Hematopoietic multipotent progenitor cell treated with erythropoietin and hydrocortisone succinate and interleukin-3 and kit ligand, for 8 days (in vitro differentiated cells): ENCODE results near the gene INCA1.
A peak's percentile ranks its signal among the peaks of the same experiment; 100 is the strongest.

Source experiments
- DNase-seq: peaks from one replicate; pipeline ENCODE4 v3.0.0-alpha.2; 2015

INCA1 gene

DNA sequence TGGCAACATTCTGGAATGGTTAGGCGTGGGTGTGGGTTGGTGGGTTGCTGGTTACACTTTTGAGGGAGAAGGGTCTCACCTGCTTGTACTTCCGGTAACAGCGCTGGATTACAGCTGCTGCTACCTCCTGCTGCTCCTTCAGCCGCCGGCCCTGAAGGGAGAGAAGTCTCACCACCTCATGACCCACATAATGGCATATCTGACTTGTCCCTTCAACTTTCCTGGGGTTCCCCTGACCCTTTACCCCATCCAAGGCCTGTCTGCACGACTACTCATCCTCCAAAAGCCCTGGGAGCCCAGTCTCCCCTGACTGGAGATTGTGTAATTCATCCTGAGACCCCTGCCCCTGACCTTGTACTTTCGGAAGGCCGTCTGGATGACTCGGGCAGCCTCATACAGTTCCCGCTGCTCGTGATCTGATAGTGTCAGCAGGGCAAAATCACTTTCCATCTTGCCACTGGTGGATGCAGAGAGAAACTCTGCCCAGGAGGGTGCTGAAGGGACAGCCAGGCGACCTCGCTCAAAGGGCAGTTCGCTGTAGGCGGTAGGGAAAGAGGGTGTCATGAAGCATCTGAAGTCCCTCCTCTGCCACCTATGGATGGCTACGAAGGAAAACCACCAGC, 27.7 kb downstream of the INCA1 start:
- DNase-seq, result no peak

DNA sequence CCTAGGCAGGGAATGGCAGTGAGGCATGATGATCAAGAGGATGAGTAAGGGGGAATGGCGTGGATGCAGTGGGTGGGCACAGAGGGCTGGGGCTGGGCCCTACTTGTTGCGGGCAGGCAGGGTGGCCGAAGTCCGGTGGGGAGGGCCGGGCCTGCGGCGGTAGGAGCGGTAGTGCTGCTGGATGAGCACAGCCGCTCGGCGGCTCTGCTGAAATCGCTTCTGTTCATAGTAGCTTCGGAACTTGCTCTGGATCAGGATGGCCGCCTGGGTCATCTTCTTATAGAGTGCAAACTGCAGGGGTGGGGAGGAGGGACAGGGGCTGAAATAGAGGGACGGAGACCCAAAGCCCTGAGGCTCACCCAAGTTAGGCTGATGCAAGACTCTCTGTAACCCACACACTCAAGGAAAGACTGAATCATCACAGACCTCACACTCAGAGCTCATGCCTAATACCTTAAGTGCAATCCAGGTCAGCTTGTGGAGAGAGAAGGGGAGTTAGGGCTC, 28.2 kb downstream of the INCA1 start:
- peak; percentile 41 for DNase-seq

DNA sequence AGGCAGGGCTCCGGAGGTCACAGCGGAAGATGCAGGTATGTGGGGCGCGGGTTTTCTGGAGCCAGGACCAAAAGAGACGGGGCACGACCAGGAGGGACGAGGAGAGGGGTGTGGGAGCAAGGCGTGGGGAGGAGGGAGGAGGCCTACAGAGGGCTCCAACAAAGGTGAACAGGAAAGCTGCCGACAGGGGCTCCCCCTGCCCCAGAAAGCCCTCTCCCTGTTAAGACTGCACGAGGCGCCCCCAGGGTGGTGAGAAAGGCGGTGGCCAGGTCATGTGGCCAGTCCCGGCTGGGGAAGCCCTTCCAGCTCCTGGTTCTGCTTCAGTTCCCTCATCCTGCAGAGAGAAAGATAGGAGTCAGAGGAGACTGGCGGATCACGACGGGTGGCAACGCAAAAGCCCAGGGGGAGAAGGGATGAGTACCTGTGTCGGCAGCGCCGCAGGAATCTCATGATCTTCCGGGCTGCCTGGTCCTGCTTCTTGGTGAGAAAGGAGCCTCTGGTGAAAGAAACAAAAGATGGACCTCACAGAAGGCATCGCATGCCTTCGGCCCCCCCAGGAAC, 28.8 kb downstream of the INCA1 start:
- DNase-seq, result no peak

DNA sequence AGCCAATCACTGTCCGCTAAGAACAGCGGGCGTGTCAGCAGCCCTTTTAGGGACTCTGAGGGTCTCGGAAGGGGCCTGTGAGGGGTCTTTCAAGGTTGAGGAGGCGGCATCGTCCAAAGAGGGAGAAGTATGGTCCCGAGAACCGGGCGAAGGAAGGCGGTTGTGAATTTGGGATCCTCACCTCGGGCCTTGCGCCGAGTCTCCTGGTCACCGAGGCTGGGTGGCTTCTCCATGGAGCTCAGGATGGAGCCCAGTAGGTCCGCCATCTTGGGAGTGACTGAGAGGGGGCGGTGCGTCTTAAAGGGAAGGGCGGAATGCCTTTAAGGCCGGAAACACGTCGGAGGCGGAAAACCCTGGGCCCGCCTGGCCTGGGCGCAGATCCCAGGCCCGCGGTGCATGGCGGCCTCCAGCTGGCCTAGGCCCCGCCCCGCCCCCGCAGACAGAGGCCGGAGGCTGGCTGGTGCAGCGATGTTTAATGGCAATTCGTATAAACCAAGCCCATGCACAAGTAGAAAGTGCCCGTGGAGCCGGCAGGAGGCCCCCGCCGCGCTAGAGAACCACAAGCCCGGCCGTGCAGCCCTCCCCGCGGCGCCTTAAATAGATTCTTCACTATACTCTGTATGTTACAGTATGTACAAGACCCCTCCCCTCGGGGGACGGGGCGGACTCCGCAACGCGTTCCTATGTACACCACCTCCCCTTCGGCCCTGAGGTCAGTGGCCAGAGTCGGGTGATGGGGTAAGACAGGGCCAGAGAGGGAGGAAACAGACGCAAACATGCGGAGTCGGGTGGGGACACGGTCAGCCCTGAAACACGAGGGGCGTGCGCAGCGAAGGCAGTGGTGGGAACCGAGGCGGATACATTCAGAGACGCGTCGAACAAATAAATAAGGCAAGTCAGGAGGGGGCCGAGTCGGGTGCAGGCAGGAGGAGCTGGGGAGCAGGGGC, 29.5 kb downstream of the INCA1 start, which contains the start of gene SPAG7:
Gene SPAG7, minus strand, starts transcription at position 279 of the 947 bp plus-strand sequence. Its CDS starts 13 bp downstream, at position 266.
- DNase-seq, result peak; percentile 96

DNA sequence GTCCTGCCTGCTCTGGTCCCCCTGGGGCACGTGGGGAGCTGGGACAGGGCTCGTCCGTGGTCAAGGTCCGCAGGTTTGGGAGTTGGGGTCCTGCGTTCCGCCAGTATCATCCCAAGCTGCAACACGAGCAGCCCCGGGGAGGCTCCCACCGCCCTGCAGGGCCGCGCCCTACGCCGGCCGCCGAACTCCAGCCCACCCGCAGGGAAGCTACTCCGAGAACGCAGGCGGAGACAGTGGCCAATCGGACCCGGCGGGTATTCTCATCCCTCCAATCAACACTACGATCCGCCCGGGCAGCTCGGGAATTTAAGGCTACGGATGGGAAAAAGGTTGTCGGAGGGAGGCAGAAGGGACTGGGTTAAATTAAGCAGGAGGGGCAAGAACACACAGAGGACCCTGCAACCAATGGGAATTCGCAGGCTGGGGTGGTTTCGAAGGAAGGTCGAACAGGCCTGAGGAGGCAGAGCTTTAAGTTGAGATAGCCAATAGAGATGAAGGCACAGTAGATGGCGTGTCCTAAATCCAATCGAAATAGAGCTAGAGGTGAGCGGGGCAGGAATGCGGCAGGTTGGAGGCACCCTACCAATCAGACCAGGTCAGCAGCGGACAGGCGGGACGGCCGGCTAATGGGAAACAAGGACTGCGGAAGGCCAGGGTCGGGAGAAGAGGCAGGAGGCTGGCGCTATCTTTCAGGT, 30.3 kb downstream of the INCA1 start:
- peak; percentile 100 for DNase-seq

DNA sequence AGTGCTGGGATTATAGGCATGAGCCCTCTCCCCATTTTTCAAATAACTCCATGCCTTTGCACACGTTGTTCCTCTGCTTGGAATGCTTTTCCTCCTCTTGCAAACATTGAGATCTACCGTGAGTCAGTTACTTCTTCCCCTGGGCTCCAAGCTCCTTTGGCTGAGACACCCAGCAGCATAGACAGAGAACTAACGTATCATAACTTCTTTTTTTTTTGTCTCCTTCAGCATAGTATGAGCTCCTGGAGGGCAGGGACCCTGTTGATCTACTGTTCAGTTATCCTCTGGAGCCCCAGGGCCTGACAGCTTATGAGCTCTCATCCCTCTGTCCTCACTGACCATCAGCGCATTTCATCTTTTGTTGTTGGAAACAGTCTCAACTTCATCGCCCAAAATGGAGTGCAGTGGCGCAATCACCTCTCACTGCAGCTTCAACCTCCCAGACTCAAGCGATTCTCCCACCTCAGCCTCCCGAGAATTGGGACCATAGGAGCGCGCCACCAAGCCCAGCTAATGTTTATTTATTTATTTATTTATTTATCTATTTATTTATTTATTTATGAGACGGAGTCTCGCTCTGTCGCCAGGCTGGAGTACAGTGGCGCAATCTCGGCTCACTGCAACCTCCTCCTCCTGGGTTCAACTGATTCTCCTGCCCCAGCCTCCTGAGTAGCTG, 31.9 kb downstream of the INCA1 start:
- no peak for DNase-seq

DNA sequence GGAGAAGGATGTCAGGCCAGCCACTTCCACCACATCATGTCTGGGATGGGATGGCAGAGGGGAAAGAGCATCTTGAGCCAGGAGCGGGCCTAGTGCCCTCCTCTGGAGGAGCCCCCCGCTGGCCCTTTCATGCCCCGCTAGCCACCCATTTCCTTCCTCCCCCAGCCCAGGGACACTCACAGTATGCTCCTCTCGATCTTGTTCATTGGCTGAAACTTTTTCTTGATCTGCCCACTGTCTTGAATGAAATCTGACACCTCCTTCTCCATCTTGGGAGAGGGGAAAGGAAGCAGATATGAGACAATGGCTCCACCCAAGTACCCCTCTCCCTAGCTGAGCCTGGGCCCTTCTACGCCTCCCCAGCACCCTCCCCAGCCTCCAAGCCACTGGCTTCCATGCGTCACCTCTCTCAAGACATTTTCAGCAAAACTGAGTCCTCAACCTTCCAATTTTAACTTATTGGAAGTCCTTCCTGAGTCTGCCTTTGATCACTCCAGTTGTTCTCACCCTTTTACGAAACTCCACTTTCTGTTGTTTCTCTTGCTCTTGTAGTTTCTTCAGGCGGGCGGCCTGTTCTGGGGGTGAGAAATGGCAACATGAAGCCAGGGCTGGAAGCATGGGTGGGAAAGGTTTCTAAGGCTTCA, 36.9 kb downstream of the INCA1 start:
- no peak for DNase-seq

DNA sequence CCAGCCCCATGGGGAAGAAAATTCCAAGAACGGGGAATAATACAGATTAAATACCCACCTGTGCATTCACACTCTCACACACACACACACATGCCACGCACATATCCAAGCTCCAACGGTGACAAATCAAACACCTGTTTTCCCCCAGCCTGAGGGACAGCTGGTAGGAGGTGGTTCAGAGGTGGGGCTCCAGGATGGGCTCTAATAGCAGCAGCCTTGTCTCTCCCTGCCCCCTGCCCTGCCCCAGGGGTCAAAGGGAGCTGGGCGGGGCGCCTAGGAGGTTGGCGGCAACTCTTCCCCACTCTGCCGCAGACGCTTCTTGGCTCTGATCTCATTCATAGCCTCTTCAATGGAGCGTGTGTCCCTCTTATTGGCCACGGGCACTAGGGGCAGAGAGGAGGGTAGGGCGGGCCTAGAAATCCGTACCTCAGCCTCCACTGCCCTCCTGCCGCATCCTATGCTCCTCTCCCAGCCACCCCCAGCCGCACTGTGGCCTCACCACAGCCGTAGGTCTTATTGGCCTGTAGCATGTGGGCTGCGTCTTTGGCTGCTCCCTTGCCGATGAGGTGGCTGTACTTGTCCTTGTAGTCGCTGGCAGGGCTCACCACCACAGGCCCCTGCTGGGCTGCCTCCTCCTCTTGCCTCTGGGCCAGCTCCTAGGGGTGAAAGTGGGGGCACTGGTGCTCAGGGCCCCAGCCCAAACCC, 37.9 kb downstream of the INCA1 start:
- no peak for DNase-seq

DNA sequence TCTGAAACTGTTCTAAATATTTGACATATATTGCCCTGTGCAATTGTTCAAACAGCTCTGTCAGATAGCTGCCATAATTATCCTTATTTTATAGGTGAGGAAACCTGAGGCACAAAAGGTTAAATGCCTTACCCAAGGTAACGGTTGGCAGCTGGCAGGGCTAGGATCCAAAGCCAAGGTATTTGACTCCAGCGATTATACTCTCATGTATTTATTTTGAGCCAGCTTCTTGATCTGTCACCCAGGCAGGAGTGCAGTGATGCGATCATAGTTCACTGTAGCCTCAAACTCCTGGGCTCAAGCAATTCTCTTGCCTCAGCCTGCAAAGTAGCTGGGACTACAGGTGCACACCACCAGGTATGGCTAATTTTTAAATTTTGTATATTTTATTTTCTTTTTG, 39.2 kb downstream of the INCA1 start:
- DNase-seq, result no peak

DNA sequence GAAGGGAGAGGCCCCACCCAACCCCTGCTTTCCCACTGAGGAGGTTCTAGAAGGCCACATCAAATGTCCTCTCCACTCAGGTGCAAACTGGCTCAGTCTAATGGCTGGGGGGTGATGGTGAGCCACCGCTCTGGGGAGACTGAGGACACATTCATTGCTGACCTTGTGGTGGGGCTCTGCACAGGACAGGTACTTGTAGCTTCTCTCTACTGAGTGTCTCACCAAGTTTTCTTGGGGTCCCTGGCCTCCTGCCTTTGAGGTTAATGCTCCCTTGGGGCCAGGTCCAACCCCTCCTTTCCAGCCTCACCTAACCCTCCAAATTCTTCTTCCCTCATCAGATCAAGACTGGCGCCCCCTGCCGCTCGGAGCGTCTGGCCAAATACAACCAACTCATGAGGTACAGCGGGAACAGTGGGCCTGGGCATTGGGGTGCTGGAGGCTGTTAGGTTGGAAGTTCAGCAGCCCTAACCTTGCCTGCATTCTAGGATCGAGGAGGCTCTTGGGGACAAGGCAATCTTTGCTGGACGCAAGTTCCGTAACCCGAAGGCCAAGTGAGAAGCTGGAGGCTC, 40.7 kb downstream of the INCA1 start:
- peak; percentile 69 for DNase-seq

DNA sequence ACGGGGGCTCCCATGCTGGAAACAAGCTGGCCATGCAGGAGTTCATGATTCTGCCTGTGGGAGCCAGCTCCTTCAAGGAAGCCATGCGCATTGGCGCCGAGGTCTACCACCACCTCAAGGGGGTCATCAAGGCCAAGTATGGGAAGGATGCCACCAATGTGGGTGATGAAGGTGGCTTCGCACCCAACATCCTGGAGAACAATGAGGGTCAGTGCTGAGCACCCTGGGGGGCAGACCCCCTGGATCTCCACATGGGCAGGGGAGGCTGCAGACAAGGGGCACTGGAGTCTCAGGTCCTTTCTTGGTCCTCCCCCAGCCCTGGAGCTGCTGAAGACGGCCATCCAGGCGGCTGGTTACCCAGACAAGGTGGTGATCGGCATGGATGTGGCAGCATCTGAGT, 42.2 kb downstream of the INCA1 start:
- no peak for DNase-seq

DNA sequence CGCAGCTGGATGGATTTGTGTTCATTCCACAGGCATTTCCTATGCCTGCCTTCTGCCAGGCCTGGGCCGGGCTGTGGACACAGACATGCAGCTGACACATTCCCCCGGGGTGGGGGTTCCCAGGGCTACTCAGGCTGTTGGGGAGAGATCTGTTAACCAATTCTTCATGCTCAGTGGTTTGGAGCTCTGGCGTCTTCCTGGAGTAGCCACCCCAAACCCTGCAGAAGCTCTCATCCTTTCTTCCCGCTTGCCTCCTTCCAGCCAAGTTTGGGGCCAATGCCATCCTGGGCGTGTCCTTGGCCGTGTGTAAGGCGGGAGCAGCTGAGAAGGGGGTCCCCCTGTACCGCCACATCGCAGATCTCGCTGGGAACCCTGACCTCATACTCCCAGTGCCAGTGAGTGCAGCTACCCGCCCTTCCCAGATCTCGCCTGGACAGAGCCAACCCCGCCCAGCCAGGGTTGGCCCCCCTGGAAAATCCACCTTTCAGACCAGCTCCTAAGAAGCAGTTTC, 43.8 kb downstream of the INCA1 start:
- DNase-seq, result no peak

DNA sequence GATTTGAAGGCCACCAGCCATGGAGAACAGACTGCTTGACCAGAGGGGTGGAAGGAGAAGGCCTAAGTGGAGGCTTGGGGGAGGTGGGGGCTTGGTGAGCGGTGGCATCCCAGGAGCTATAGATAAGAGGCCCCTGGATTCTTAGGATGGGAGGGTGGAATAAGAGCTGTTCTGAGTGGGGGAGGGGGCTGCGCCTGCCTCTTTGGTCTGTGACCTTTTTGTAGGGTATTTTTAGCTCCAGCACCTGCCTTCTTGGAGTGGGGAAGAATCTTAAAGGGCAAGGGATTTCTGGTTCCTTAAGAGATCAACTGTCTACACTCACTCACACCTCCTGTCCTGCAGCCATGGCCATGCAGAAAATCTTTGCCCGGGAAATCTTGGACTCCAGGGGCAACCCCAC, 45.8 kb downstream of the INCA1 start:
- no peak for DNase-seq

DNA sequence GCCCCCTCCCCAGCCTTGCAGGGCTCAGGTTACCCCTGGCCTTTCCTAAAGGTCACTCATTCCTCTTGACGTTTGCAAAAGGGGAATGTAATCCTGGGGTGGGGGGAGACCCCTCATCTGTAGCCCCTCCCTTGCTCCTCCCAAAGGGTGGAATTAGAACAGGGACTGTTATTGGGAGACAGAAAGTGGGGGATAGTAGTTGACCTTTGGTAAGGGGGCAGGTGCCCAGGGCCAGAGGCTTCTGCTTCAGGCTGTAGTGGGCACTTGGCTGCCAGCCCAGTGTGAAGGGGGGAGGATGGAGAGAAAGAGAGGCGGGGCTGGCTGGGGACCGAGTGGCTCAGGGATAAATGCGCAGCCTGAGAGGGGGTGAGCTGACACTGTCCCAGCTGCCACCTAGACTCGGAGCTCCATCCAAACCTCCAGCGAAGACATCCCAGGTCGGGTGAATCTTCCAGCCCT, 46.5 kb downstream of the INCA1 start, which contains the start of gene ENO3:
Gene ENO3, plus strand, starts transcription at position 374 of the 459 bp plus-strand sequence. CDS start 711 bp downstream, outside the sequence.
- peak; percentile 56 for DNase-seq

DNA sequence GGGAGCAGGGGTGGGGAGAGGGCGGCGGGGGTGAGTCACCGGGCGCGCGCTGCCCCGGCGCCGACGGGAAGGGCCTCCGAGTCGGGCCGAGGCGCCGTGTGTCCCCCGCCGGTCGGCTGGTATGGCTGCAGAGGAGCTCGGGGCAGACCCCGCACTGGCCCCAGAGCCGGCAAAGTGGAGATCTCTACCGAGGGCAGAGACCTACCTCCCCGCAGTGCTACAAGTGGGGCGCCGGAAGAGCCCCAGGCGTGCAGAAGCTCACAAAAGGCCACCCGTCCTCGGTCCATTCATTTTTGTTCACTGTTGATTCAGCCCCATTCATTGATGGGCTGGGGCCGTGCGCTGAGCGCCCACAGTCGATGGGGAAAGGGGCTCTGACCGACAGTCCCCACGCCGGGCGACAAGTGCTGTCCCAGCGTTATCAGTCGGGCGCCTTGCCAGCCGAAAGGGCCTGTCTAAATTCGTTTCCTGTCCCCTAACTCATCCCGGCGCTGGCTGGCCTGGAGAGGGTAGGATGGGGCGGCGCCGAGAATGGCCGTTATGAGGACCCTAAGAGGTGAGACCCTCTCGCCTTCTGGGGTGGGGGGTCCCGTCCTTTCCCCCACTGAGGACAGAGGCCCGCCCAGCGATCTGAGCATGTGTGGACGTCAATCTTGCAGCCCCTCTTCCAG, 47.1 kb downstream of the INCA1 start:
- peak; percentile 86 for DNase-seq

DNA sequence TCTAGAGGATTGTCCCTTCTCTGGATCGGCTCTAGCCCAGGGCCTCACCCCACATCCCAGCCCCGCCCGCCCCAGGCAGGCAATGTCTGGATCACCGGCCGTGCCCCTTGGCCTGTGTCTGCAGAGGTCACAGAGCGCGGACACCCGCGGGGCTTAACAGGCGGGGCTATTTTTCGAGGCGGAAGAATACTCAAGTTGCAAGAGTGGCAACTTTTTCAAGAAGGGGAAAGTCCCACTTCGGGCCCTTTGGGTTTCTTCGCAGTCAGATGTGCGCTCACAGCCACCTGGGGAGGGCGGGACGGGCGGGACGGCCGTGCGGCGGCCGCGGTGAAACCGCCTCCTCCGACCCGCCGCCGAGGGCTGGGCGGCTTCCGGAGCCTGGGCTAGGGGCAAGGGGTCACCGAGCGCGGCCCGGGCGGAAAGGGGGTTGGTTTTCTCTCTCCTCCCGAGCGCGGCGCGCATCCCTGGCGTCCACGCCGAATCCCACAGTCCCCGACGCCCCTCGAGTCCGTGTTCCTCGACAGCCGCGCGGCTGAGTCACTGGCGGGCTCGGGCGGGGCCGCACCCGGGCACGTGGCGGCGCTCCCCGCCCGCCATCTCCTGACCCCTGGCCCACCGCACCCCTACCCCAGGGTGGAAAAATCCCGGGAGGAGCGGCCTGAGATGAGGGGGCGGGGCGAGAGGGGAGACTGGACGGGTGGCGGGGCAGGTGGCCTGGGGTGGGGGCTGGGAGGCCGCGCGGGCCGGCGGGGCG, 47.8 kb downstream of the INCA1 start:
- DNase-seq, result peak; percentile 73

DNA sequence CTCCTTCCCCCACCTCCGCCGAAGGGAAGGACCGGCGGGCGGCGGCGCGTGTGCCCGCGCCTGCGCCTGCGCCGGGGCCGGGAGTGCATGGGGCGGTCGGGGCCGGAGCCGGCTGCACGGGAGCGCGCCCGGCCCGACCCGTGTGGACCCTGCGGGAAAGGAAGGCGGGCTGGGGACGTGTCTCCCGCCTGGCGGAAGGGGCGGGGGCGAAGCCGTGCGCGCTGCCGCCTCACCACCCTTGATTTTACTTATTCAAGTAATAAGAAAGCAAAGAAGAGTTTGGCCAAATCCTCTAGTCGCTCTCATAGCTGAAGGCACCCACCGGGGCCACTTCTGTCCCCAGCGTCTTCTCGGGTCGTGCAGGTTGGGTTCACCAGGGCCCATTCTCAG, 48.4 kb downstream of the INCA1 start:
- peak; percentile 84 for DNase-seq

DNA sequence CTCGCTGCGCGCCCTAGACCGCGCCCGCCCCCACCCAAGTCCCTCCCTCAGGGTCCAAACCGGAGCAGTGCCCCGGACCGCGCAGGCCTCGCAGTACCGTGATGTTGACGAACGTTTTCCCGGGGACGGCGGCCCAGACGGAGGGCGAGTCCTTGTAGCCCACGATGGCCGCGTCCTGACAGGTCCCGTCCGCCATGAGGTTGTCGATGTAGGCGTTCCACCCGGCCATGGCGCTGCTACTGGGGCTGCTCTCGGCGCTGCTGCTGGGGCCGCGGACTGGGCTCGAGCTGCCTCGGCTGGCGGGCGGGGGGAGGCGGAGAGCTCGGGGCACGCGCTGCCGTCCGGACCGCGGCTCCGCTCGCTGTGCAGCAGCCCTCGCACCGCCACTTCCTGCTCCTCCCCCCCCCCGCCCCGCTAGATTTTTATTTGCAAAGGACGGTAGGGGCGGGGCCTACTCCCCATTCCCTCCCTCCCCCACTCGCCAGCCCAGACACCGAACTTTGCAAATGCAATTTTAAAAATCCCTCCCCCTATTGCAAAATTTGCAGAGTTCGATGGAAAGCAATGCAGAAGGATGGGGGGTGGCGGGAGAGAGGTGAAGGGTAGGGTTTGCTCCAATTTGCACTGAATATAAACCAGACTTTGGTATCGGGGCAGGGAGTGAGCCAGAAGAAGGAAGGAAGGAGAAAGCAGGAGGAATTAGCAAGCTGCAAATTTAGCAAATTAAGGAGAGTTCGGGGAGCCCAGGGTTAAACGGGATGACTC, 49.0 kb downstream of the INCA1 start, which contains the start of gene PFN1:
Gene PFN1, minus strand, starts transcription at position 365 of the 765 bp plus-strand sequence. Its CDS starts 136 bp downstream, at position 229.
- peak; percentile 91 for DNase-seq
